ENCODE measurements around the gene STRN.
"Not testable (repeated sequence)": the region's sequence is repeated elsewhere in the genome, so short reads cannot be mapped to it uniquely, and the experiment has no call there.

The STRN gene

DNA sequence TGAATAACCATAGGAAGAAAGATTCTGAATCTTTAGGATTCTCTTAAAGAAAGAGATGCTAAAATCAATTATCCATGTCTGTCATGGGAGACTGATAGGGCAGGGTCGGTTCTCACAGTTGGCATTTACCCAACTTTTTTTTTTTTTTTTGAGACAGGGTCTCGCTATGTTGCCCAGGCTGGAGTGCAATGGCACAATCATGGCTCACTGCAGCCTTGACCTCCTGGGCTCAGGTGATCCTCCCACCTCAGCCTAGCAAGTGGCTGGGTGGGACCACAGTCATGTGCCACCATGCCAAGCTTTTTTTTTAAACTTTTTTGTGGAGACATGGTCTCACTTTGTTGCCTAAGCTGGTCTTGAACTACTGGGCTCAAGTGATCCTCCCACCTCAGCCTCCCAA is 141.7 kb downstream of the STRN start:
- not testable (repeated sequence) for FAIRE-seq

DNA sequence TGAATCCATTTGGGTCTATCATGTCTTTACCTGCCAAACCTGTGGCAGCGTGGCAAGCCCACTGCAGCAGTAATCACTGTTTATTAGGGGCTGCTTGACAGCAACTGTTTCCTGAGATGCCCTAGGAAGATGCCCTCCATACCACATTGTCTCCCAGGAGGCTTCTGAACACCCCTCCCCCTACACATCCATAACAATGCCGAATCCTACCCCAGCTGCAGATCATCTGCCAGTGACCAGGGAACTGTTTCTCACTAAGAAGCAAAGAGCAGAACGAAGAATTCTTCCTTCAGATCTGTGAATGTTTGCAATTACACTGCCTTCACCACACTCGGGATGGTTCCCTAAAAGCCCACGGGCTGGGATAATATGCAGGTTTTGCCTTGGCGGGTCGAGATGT is 142.1 kb downstream of the STRN start:
- no peak for FAIRE-seq

DNA sequence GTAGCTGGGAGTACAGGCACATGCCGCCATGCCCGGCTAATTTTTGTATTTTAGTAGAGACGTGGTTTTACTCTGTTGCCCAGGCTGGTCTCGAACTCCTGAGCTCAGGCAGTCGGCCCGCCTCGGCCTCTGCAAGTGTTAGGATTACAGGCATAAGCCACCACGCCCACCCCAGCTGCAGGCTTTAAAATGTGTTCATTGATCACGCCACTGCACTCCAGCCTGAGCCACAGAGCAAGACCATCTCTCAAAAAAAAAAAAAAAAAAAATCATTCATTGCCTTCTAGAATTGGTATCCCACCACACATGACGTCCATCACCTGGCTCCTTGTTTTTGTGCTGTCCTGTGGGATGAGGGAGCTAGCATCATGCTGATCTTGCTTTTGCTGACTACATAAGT is 142.5 kb downstream of the STRN start:
- no peak for FAIRE-seq

DNA sequence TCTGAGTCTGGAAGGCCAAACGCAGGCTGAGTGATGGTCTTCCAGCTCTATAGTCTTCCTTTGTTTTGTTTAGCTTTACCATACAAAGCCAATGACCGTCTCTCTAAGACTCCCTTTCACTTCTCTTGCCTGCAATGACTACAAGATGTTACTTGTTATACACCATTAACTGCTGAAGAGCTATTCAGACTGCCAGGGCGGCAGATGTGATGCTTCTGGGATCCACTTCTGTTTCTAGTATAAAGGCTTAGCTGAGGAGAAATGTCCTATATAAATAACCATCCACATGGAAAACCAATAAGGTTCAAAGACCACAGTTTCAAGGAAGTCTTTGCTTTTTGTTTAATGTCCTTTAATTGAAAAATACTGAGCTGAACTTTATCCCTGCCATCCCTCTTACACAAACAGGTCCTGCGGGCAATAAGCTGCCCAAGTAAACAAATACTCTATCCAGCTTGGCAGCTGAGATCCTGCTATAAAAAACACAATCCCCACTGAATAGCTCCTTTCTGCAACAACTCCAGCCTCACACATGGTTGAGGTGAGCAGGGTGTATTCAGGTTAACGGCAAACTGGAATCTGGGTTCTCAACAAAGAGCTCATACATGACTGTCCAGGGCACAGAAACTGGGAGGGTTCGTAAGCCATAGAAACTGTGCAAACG is 145.3 kb downstream of the STRN start:
- no peak for FAIRE-seq

DNA sequence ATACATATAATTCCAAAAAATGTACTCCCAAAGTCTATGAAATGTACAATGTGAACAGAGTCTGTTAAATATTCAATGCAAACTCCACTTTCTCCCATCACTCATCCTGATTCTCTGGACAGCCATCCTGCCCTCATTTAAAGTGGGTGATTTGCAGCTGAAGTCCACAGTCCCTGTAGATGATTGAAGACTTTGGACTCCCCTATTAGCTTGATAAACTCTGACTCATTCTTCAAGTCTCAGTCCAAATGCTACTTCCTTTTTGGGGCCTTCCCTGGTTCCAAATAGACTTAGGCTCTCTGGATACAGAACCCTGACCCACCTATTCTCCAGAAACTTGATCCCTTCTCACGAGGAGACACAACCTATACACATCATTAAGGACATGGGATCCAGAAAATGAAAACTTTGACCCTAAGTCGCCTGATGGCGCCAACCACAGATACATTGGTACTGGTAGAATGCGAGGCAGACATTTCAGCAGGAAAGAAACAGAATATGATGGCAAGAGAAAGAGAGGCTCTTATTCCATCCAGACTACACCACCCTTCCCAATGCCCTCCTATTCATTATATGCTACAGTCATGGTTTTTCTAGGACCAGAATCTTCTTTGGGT is 147.1 kb downstream of the STRN start:
- no peak for FAIRE-seq

DNA sequence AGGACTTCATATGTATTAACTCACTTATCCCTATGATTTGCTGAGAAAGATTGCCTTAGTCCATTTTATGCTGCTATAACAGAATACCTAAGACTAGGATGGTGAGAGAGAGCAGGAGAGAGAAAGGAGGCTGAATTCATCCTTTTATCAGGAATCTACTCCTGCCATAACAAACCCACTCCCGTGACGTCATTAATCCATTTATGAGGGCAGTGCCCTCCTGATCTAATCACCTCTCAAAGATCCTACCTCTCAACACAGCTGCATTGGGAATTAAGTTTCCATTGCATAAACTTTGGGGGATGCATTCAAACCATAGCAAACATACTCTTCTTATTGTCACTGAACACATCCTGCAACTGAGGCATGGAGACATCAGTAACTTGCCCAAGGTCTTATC is 147.8 kb downstream of the STRN start:
- no peak for FAIRE-seq

DNA sequence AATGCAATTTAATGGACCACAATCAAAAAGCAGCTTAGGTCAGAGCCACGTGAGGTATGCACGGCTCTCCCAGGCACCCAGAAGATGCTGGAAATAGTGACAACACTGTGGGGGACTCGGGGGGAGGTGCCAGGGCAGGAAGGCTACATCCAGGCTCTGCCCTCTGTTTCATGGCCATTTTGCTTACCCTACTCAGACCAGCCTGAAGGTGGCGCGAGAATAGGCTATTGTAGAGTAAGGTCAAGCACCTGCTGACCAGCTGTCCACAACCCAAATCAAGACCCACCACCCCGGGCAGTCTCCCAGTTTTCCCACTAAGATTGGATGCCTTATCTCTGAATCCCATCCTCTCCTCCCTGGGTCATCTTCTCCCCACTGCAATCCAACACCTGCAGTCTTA is 154.1 kb downstream of the STRN start:
- no peak for FAIRE-seq

DNA sequence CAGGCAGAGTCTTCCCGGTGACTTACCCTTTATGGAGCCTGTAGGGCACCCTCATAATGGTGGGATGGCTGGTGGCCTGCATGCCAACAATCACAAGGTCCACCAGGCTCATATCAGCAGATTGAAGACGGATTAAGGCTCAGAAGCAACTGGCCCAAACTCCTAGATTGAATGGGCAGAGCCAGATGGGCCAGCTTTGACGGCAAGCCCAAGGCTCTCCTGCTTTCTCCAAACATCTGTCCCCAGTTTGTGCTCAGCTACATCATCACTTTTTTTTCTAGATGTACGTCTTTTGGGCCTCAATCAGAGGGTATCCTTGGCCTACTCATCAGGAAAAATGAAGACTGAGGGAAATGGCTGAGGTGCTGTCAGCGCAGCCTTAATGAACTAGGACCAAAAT is 155.3 kb downstream of the STRN start:
- no peak for FAIRE-seq

DNA sequence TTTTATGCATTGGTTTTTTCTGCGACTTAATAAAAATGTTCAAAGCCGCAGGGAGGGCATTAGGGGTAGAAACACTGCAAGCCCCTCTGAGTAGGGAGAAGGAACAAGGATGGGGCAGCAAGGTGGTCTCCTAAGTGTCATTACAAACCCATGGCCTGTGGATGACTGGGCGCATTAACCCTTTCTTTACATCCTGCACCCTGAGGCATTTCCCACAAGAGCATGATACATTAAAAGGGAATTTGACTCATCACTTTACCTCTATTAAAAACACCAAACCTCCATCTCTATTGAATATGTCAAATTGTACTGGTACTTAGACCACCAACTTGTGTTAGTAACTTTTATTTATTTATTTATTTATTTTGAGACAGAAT is 157.3 kb downstream of the STRN start:
- no peak for FAIRE-seq

DNA sequence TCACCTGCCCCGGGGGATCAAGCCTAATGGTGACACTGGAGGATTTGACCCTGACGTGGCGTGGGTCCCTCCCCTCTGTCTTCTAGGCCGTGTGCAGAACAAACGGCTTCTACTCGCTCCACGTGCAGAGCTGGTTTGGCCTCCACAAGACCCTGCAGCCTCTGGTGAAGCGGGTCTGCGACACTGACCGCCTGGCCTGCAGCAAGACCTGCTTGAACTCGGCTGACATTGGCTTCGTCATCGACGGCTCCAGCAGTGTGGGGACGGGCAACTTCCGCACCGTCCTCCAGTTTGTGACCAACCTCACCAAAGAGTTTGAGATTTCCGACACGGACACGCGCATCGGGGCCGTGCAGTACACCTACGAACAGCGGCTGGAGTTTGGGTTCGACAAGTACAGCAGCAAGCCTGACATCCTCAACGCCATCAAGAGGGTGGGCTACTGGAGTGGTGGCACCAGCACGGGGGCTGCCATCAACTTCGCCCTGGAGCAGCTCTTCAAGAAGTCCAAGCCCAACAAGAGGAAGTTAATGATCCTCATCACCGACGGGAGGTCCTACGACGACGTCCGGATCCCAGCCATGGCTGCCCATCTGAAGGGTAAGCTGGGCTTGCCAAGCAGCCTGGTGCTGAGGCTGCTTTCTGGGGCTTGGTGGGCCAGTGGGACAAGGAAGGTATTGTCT is 157.8 kb downstream of the STRN start:
- no peak for FAIRE-seq

DNA sequence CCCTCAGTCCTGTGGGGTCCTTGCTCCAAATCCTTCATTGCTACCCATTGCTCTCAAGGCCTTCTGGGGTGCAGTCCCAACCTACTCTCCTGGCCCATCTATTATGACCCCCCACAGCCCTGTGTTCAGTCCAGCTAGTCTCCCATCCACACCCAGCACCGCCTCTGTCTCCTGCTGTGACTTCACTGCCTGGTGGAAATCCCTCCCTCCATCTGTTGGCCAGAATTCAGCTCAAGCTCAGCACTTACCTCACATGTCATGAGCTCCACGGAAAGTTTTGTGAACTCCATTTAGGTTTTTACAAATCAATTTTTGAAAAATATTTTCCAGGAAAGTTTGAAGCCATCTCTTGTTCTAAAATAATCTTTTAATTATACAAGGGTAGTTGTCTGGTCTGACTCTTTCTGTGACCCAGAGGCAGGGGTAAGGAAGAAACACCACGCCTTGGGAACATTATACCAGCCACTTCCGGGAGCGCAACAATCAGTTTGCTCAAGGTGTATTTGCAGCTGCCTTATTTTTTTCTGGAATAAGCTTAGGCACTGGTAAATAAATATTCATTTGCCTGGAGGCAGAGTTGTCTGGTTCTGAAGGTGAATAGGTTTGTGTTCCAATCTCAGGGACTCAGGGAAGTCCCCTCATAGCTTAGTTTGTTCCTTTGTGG is 159.0 kb downstream of the STRN start:
- FAIRE-seq: no peak

DNA sequence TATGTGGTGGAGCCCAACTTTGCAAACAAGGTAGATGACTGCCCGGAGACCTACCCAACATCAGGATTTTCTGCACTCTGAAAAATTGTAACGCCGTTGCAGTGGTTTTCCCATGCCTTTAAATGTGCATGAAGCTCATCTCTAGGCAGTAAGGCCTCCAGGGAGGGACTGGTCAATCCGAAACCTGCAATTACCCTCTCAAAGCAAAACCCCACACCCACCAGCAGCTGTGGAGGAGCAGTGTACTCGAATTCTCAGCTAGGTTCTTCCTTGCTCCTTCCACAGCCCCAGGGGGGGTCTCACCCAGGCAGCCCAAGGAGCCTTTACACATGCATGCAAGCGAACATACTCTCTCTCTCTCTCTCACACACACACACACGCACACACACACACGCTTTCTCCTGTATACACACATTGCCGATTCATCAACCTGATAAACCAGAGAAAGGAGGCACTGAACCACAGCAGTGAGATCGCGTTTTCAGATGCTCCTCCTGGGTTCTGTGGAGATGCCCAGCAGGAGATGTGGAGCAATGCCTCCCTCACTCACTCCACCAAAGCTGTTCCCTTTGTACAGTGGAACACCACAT is 160.6 kb downstream of the STRN start:
- FAIRE-seq: no peak

DNA sequence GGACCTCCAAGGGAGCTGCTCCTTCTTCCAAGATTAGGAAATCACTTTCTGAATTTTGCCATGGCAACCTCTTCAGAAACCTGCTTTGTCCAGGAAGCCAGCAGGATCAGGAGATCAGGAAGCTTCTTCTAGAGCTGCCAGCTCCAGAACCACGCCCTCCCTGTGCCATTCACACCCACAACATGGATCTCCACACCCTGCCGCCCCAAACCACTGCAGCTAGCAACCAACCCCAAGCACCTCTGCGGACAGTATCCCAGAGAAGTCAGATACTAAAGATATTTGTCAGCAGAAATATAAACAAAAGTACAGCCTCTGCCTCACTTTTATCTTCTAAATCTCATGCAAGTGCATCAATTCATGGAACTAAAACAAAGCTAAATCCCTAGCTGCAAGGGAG is 163.4 kb downstream of the STRN start:
- no peak for FAIRE-seq

DNA sequence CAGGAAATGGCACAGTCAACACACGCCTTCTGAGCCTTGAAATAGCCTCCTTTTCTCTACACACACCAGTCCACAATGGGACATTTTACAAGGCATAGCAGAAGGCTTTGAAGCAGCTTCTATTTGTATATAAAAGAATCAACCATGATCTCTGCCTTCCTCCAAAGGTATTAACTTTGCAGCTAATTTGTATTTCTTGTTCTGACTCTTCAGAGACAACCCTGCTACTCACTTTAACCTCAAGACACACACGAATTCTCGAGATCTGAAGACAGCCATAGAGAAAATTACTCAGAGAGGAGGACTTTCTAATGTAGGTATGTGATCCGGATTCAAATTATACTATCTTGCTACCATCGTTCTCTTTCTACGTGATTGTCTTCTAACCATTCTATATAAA is 165.2 kb downstream of the STRN start:
- no peak for FAIRE-seq

DNA sequence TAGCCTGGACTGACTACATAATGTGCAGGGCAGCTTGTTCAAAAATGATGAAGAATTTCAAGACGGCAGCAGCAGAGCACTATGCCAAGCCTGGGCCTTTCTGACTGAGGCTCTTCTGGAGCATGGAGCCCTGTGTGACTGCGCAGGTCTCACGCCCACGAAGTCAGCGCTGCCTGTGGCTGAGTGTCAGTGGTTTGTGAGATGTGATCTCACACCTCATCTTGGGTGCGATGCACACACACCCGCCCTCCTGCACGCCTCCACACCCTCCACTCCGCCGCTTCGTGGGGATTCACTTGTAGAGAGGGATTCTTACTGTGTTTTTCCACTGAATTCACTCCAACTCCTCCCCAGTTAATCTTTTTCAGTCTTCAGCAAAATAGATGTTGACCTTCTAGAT is 166.0 kb downstream of the STRN start:
- FAIRE-seq: no peak

DNA sequence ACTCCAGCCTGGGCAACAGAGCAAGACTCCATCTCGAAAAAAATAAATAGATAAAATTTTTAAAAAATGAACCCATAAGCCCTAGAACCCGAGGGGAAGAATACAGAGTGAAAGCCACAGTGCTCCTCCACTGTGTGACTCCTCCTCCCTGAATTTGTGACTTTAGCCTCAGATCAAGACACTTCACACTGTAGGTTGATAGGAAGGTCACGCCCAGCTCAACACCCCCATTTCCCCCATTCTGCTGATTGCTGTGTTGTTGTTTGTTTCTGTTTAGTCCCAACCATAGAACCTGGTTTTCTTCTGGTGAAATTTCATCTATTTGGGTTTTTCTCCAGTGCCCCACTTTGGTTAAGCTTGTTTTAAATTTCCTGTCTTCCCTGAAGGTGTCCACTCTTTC is 167.6 kb downstream of the STRN start:
- no peak for FAIRE-seq

DNA sequence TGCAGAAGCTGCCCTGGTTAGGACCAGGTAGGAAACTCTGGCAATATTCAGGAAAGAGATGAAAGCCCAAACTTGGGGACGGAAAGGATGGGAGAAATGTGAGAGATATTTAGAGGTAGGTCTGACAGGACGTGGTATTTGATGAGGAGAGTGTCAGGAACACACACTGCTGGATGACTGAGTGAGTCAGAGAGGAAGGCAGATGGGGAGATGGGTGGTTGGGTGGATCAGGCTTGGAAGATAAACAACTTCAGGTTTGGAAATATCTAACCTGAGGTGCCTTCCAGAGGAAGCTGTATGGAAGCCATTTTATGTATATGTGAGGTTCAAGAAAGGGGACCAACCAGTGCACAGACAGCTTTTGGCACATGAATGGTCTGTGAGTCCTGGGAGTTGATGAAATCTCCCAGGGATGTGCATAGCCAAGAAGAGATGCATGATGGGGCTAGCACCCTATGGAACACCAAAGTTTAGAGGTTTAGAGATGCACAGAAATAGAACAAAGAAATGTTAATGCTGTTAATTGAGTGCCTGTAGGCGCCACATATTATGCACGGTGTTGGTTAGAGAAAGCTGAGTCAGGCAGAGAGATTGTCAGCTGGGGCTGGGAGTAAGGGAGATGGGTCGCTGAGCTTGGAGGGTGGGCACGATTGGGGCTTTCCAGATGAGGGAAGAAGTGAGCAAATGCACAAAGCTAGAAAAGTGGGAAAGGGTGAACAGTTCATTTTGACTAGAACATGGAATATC is 168.8 kb downstream of the STRN start:
- FAIRE-seq: no peak

Measured in TTC549 (cell line).